Progenitor cell of endocrine pancreas (in vitro differentiated cells): ENCODE results near the gene GABRR3. TPM values are rescaled to one million over a fixed set of nuclear protein-coding genes. Genes with fewer than 3 reads are reported as not detected.

Experiments used
- DNase-seq: peaks from one replicate; pipeline ENCODE4 v3.0.0; 2021; ENCODE audit warnings: low spot score; ENCODE audit not compliant: unreplicated experiment
- H3K27ac Mint-ChIP-seq: 2 replicates; pipeline ENCODE4 v1.8.0; 2021; ENCODE audit warnings: mild to moderate bottlenecking, moderate library complexity, mixed read lengths
- H3K27me3 Mint-ChIP-seq: 2 replicates; pipeline ENCODE4 v1.8.0; 2021; ENCODE audit warnings: mixed read lengths
- H3K36me3 Mint-ChIP-seq: 2 replicates; pipeline ENCODE4 v1.8.0; 2022; ENCODE audit warnings: mixed read lengths; ENCODE audit not compliant: insufficient read depth
- H3K4me1 Mint-ChIP-seq: 2 replicates; pipeline ENCODE4 v1.8.0; 2021; ENCODE audit warnings: low read depth, mixed read lengths
- H3K4me3 Mint-ChIP-seq: 2 replicates; pipeline ENCODE4 v1.8.0; 2021; ENCODE audit warnings: low read depth, mild to moderate bottlenecking, moderate library complexity, mixed read lengths
- H3K9me3 Mint-ChIP-seq: 2 replicates; pipeline ENCODE4 v1.8.0; 2021; ENCODE audit warnings: low read depth, mixed read lengths
- CTCF ChIP-seq: fragments of 200-600 bp; sonication (generic); IDR thresholded peaks from one replicate; pipeline ENCODE4 v1.5.0; 2021; ENCODE audit warnings: antibody characterized with exemption, mild to moderate bottlenecking; ENCODE audit not compliant: unreplicated experiment
- total RNA-seq: library from RNA; stranded (reverse); gene quantifications from 2 replicates; pipeline ENCODE4 v1.2.1, GENCODE V29; 2021

Gene GABRR3
- total RNA-seq, 1 donor from 2014 or later = not detected

DNA sequence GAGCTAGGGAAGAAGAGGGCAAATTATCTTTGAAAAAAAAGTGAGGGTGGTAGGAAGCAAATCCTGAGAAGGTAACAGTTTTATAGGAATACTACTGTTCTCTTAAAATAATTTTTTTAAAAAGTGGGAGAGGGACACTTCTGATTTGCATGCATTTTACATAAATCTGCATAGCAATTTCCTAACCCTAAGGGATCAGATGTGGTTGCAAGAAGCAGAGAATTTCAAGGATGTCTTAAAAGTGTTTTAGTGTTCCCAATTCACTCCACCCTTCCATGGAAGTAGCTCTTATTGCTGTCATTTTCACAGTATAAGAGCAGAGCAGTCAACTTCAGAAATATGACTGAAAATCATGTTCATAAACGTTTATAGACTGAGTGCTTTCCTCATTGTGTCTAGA, 35.1 kb downstream of the GABRR3 start:
- Mint-ChIP-seq H3K4me3 (no peak overlapping the region), H3K36me3 (no peaks in the 10 kb centered on the region), H3K4me1 (no peaks in the 10 kb centered on the region), H3K9me3 (no peaks in the 10 kb centered on the region), H3K27me3 (no peaks in the 10 kb centered on the region), H3K27ac (no peak overlapping the region)
- no peak for TF ChIP-seq CTCF
- no peak for DNase-seq

GRCh38 chr3:97999103-97999502, 36.0 kb downstream of the GABRR3 start:
- no peak overlapping the region for H3K27ac Mint-ChIP-seq
- no peaks in the 10 kb centered on the region for H3K27me3 Mint-ChIP-seq
- peaks cover 3% of the 10 kb centered on the region for H3K4me1 Mint-ChIP-seq
- no peaks in the 10 kb centered on the region for H3K9me3 Mint-ChIP-seq
- no peak overlapping the region for H3K4me3 Mint-ChIP-seq
- DNase-seq = no peak
- H3K36me3 Mint-ChIP-seq = no peaks in the 10 kb centered on the region
- TF ChIP-seq CTCF = no peak

DNA sequence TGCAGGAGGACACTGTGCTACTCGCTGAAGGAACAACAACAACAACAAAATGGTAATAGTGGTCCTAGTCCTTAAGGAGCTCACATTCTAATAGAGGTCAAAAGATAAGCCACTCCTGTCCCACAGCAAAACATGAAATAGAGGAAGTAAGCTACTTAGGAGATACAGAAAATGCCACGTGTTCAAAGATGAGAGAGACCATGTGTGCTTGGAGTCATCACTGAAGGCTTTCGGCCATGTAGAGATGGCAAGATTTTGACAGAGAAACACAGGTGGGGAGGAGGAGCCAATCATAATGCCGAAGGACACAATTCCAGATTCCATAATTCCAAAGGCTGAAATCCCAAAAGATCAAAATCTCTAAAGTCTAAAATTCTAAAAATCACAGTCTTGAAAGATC, 38.1 kb downstream of the GABRR3 start:
- no peak for TF ChIP-seq CTCF
- H3K36me3 Mint-ChIP-seq = no peaks in the 10 kb centered on the region
- no peaks in the 10 kb centered on the region for H3K9me3 Mint-ChIP-seq
- no peak for DNase-seq
- H3K27me3 Mint-ChIP-seq = no peaks in the 10 kb centered on the region
- no peak overlapping the region for H3K27ac Mint-ChIP-seq
- no peak overlapping the region for H3K4me3 Mint-ChIP-seq
- H3K4me1 Mint-ChIP-seq = peaks cover 5% of the 10 kb centered on the region

DNA sequence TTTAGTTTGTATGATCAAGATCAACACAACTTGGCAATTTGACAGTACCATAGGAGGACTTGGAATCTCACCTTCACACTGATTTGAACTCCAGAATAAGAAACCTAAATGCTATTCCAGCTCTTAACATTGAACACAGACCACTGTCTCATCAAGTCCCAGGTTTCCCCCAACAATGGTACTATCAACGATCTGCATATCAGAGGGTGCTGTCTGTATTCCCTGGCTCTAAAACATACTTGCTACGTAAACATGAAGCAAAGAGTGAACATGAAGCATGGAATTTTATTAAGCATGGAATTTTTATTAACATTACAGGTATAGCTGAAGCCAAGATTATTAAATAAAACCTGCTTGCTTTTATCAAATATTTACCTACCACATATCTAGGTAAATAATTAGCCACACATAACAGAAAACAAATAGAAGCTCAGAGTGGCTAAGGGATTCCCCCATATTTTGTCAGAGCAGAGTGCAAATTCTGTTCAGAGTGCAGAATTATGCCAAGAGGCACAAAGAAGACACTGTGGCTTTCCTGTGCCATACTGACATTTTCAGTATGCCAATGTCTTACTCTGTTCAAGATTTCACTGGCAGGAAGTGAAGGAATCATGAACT, 40.7 kb downstream of the GABRR3 start:
- Mint-ChIP-seq H3K36me3 (no peaks in the 10 kb centered on the region), H3K4me3 (no peak overlapping the region)

DNA sequence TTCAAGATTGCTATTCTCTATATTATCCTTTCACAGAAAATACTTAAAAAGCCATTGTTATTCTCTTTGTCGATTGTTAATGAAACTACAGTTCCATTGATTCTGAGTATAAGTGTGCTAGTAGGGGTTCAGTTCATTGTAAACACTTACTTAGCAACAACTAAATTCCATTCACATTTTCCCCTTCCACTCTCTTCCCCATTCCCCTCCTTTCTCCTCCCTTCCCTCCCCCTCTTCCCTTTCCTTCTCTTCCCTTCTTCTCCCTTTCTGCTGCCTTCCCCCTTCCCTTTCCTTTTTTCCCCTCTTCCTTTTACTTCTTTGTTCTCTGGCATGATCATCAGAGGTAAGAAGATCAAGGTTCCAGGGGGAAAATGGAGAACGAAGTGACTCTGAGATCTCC, 41.6 kb downstream of the GABRR3 start:
- Mint-ChIP-seq H3K4me1 (peaks cover 5% of the 10 kb centered on the region), H3K27me3 (no peaks in the 10 kb centered on the region), H3K4me3 (no peak overlapping the region), H3K27ac (no peak overlapping the region), H3K9me3 (no peaks in the 10 kb centered on the region), H3K36me3 (no peaks in the 10 kb centered on the region)
- no peak for TF ChIP-seq CTCF
- DNase-seq = no peak

More for the DNA sequence above, 40.7 kb downstream of the GABRR3 start:
- H3K27me3 Mint-ChIP-seq = no peaks in the 10 kb centered on the region
- H3K4me1 Mint-ChIP-seq = peaks cover 5% of the 10 kb centered on the region
- H3K9me3 Mint-ChIP-seq = no peaks in the 10 kb centered on the region
- no peak for DNase-seq
- no peak for TF ChIP-seq CTCF
- H3K27ac Mint-ChIP-seq = no peak overlapping the region
